GM18508 (cell line): ENCODE data around the gene STXBP6.
"Not testable (repeated sequence)": the region's sequence is repeated elsewhere in the genome, so short reads cannot be mapped to it uniquely, and the experiment has no call there.

Experiments
- ATAC-seq: cut with Tn5 transposase; IDR thresholded peaks from one replicate; pipeline ENCODE4 v1.9.1; 2021; ENCODE audit warnings: moderate number of reproducible peaks; ENCODE audit not compliant: insufficient read depth, unreplicated experiment

The STXBP6 gene

GRCh38 chr14:24964048-24964447, 85.9 kb downstream of the STXBP6 start:
- no peak for ATAC-seq

GRCh38 chr14:24962118-24962517, 87.8 kb downstream of the STXBP6 start:
- not testable (repeated sequence) for ATAC-seq

GRCh38 chr14:24960816-24961215, 89.1 kb downstream of the STXBP6 start:
- no peak for ATAC-seq

GRCh38 chr14:24959791-24960331, 90.1 kb downstream of the STXBP6 start:
- ATAC-seq, result peak; percentile 68

- no peak for ATAC-seq
Measured at GRCh38 chr14:24958271-24958670, 91.7 kb downstream of the STXBP6 start.

GRCh38 chr14:24957814-24958213, 92.1 kb downstream of the STXBP6 start:
- ATAC-seq, result no peak

GRCh38 chr14:24956104-24956503, 93.8 kb downstream of the STXBP6 start:
- no peak for ATAC-seq

- ATAC-seq, result no peak
Measured at GRCh38 chr14:24954700-24955037, 95.3 kb downstream of the STXBP6 start.

- ATAC-seq, result no peak
Measured at GRCh38 chr14:24954037-24954699, 95.8 kb downstream of the STXBP6 start.

GRCh38 chr14:24952851-24953666, 96.9 kb downstream of the STXBP6 start:
- ATAC-seq, result no peak

- ATAC-seq, result no peak
Measured at GRCh38 chr14:24948261-24948847, 101.6 kb downstream of the STXBP6 start.

GRCh38 chr14:24947131-24947530, 102.8 kb downstream of the STXBP6 start:
- ATAC-seq, result no peak

GRCh38 chr14:24944800-24945199, 105.1 kb downstream of the STXBP6 start:
- ATAC-seq, result no peak

- no peak for ATAC-seq
Measured at GRCh38 chr14:24943024-24943423, 106.9 kb downstream of the STXBP6 start.

GRCh38 chr14:24941719-24942118, 108.2 kb downstream of the STXBP6 start:
- no peak for ATAC-seq

- ATAC-seq, result no peak
Measured at GRCh38 chr14:24940213-24940783, 109.6 kb downstream of the STXBP6 start.

GRCh38 chr14:24938593-24938992, 111.4 kb downstream of the STXBP6 start:
- no peak for ATAC-seq

- no peak for ATAC-seq
Measured at GRCh38 chr14:24937300-24937699, 112.6 kb downstream of the STXBP6 start.

- ATAC-seq, result not testable (repeated sequence)
Measured at GRCh38 chr14:24936773-24937172, 113.2 kb downstream of the STXBP6 start.

- ATAC-seq, result no peak
Measured at GRCh38 chr14:24935796-24936195, 114.2 kb downstream of the STXBP6 start.

GRCh38 chr14:24928386-24928900, 121.5 kb downstream of the STXBP6 start:
- no peak for ATAC-seq
